Activated CD4-positive, alpha-beta T cell treated with anti-CD3 and anti-CD28 coated beads for 36 hours (primary cell): ENCODE results near the gene MAPT. TPM values are rescaled to one million over a fixed set of nuclear protein-coding genes. Genes with fewer than 3 reads are reported as not detected.

ENCODE experiments used
- ATAC-seq: fragments of 200-7000 bp; cut with Tn5 transposase; one replicate; pipeline ENCODE4 v1.10.0; 2021; ENCODE audit warnings: mild to moderate bottlenecking, moderate library complexity
- CTCF ChIA-PET: fragments of 350-600 bp; sonication (Branson Sonifier 250); formaldehyde crosslinking; loops from one replicate; lab custom pipeline; 2021; ENCODE audit warnings: antibody characterized with exemption; lab: Charles Lee
- POLR2A ChIA-PET: fragments of 350-600 bp; sonication (Branson Sonifier 250); formaldehyde crosslinking; loops from one replicate; lab custom pipeline; 2021; ENCODE audit warnings: antibody characterized with exemption, inconsistent platforms; lab: Charles Lee
- DNase-seq: peaks from one replicate; pipeline ENCODE4 v3.0.0-alpha.2; 2020
- H3K27ac Mint-ChIP-seq: one replicate; pipeline ENCODE4 v1.8.0; 2021; ENCODE audit warnings: mixed read lengths
- H3K27me3 Mint-ChIP-seq: one replicate; pipeline ENCODE4 v1.8.0; 2021; ENCODE audit warnings: mixed read lengths
- H3K36me3 Mint-ChIP-seq: one replicate; pipeline ENCODE4 v1.8.0; 2021; ENCODE audit warnings: low read depth, mixed read lengths
- H3K4me1 Mint-ChIP-seq: one replicate; pipeline ENCODE4 v1.8.0; 2021; ENCODE audit warnings: mixed read lengths
- H3K4me3 Mint-ChIP-seq: one replicate; pipeline ENCODE4 v1.8.0; 2021; ENCODE audit warnings: mild to moderate bottlenecking, moderate library complexity, mixed read lengths
- H3K9me3 Mint-ChIP-seq: one replicate; pipeline ENCODE4 v1.8.0; 2021; ENCODE audit warnings: low read depth, mixed read lengths
- intact Hi-C, 2 experiments: fragments of 100-400 bp; cut with DNase I in 1 of 2; cut with micrococcal nuclease in 1 of 2; formaldehyde crosslinking; loops; one replicate each; pipeline versions ENCODE4 v1.14.2 to v1.15.1; 2022 to 2024; cut with DNase I, micrococcal nuclease
- total RNA-seq, 2 experiments: library from RNA; stranded (reverse); gene quantifications; one replicate each; pipeline ENCODE4 v1.2.3, GENCODE V29; 2021

Gene MAPT
- total RNA-seq, result 1 to 10 TPM in 1 of 2 experiments, under 1 TPM in 1; 0.75 to 1.7 TPM

DNA sequence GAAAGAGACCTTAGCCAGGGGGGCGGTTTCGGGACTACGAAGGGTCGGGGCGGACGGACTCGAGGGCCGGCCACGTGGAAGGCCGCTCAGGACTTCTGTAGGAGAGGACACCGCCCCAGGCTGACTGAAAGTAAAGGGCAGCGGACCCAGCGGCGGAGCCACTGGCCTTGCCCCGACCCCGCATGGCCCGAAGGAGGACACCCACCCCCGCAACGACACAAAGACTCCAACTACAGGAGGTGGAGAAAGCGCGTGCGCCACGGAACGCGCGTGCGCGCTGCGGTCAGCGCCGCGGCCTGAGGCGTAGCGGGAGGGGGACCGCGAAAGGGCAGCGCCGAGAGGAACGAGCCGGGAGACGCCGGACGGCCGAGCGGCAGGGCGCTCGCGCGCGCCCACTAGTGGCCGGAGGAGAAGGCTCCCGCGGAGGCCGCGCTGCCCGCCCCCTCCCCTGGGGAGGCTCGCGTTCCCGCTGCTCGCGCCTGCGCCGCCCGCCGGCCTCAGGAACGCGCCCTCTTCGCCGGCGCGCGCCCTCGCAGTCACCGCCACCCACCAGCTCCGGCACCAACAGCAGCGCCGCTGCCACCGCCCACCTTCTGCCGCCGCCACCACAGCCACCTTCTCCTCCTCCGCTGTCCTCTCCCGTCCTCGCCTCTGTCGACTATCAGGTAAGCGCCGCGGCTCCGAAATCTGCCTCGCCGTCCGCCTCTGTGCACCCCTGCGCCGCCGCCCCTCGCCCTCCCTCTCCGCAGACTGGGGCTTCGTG, at the start of gene MAPT:
TSS of gene MAPT (plus strand) at position 533 of the 763 bp plus-strand sequence. CDS start 67,784 bp downstream, outside the sequence.
- CTCF ChIA-PET, result interaction anchor here (0.7 to 2.0 kb wide), 10 partner anchors 11 to 254 kb away, joined by 3 to 7 read pairs (median 4); no protein-coding TSS in a partner anchor
- DNase-seq (peak; percentile 90), ATAC-seq (peak; percentile 91)
- intact Hi-C loops, result loop anchor here in 1 of 2 experiments (1.0 kb wide), 4 partner anchors 55 to 372 kb away; partner anchors contain the start of gene CRHR1
- H3K27me3 Mint-ChIP-seq, result peaks cover 36% of the 10 kb centered on the region
- H3K9me3 Mint-ChIP-seq, result no peaks in the 10 kb centered on the region
- H3K36me3 Mint-ChIP-seq, result no peaks in the 10 kb centered on the region
- H3K4me1 Mint-ChIP-seq, result peaks cover 19% of the 10 kb centered on the region
- POLR2A ChIA-PET, result no interaction called here
- H3K4me3 Mint-ChIP-seq, result peak within 1 kb of the TSS; percentile 75
- no peak within 1 kb of the TSS for H3K27ac Mint-ChIP-seq

- Mint-ChIP-seq H3K27me3 (no peaks in the 10 kb centered on the region), H3K36me3 (no peaks in the 10 kb centered on the region), H3K9me3 (no peaks in the 10 kb centered on the region), H3K27ac (no peak within 1 kb of the TSS), H3K4me1 (no peaks in the 10 kb centered on the region), H3K4me3 (no peak within 1 kb of the TSS)
- intact Hi-C loops, result no loop called here
- DNase-seq, result no peak
- ATAC-seq, result no peak
- ChIA-PET POLR2A (no interaction called here), CTCF (no interaction called here)
Measured at GRCh38 chr17:45844695-45845375, 49.5 kb upstream of the MAPT start, which contains the start of gene SPPL2C. TSS of gene SPPL2C (plus strand) at chr17:45844881. CDS start at chr17:45844907, 26 bp downstream.

DNA sequence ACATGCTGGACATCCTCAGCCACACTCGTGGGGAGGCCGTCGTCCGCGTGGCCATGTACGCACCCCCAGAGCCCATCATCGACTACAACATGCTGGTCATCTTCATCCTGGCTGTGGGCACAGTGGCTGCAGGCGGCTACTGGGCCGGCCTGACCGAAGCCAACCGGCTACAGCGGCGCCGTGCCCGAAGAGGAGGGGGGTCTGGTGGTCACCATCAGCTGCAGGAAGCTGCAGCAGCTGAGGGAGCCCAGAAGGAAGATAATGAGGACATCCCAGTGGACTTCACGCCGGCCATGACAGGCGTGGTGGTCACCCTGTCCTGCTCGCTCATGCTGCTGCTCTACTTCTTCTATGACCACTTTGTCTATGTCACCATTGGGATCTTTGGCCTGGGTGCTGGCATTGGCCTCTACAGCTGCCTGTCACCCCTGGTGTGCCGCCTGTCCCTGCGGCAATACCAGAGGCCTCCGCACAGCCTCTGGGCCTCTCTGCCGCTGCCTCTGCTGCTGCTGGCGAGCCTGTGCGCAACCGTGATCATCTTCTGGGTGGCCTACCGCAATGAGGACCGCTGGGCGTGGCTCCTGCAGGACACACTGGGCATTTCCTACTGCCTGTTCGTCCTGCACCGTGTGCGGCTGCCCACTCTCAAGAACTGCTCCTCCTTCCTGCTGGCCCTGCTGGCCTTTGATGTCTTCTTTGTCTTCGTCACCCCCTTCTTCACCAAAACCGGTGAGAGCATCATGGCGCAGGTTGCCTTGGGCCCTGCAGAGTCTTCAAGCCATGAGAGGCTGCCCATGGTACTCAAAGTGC, 48.8 kb upstream of the MAPT start:
- DNase-seq (no peak), ATAC-seq (no peak)
- ChIA-PET CTCF (no interaction called here), POLR2A (no interaction called here)
- Mint-ChIP-seq H3K4me3 (no peak overlapping the region), H3K4me1 (no peaks in the 10 kb centered on the region), H3K27me3 (no peaks in the 10 kb centered on the region), H3K9me3 (no peaks in the 10 kb centered on the region), H3K27ac (no peak overlapping the region), H3K36me3 (no peaks in the 10 kb centered on the region)
- intact Hi-C loops, result no loop called here

- no peak overlapping the region for H3K4me3 Mint-ChIP-seq
- intact Hi-C loops, result no loop called here
- H3K4me1 Mint-ChIP-seq, result no peaks in the 10 kb centered on the region
- no peak for ATAC-seq
- no peaks in the 10 kb centered on the region for H3K9me3 Mint-ChIP-seq
- no peaks in the 10 kb centered on the region for H3K36me3 Mint-ChIP-seq
- no peak overlapping the region for H3K27ac Mint-ChIP-seq
- no peak for DNase-seq
- POLR2A ChIA-PET, result no interaction called here
- H3K27me3 Mint-ChIP-seq, result no peaks in the 10 kb centered on the region
- CTCF ChIA-PET, result interaction anchor here (0.9 kb wide), 1 partner anchor 15 kb away, joined by 3 read pairs; no protein-coding TSS in a partner anchor
Measured at GRCh38 chr17:45846223-45846622, 48.1 kb upstream of the MAPT start.

GRCh38 chr17:45846646-45847045, 47.7 kb upstream of the MAPT start:
- no peak for DNase-seq
- Mint-ChIP-seq H3K36me3 (no peaks in the 10 kb centered on the region), H3K27ac (no peak overlapping the region), H3K27me3 (no peaks in the 10 kb centered on the region), H3K4me1 (no peaks in the 10 kb centered on the region), H3K9me3 (no peaks in the 10 kb centered on the region), H3K4me3 (no peak overlapping the region)
- POLR2A ChIA-PET, result no interaction called here
- ATAC-seq, result no peak
- intact Hi-C loops, result no loop called here
- CTCF ChIA-PET, result interaction anchor here (0.9 kb wide), 1 partner anchor 15 kb away, joined by 3 read pairs; no protein-coding TSS in a partner anchor

- no peak for ATAC-seq
- CTCF ChIA-PET, result interaction anchor here (0.9 kb wide), 1 partner anchor 16 kb away, joined by 3 read pairs; no protein-coding TSS in a partner anchor
Measured at GRCh38 chr17:45847101-45847500, 47.3 kb upstream of the MAPT start.

GRCh38 chr17:45847747-45848146, 46.6 kb upstream of the MAPT start:
- CTCF ChIA-PET, result no interaction called here

More at GRCh38 chr17:45847101-45847500, 47.3 kb upstream of the MAPT start:
- DNase-seq, result no peak
- intact Hi-C loops, result no loop called here
- Mint-ChIP-seq H3K27ac (no peak overlapping the region), H3K36me3 (no peaks in the 10 kb centered on the region), H3K4me1 (no peaks in the 10 kb centered on the region), H3K9me3 (no peaks in the 10 kb centered on the region), H3K27me3 (no peaks in the 10 kb centered on the region), H3K4me3 (no peak overlapping the region)
- POLR2A ChIA-PET, result no interaction called here

DNA sequence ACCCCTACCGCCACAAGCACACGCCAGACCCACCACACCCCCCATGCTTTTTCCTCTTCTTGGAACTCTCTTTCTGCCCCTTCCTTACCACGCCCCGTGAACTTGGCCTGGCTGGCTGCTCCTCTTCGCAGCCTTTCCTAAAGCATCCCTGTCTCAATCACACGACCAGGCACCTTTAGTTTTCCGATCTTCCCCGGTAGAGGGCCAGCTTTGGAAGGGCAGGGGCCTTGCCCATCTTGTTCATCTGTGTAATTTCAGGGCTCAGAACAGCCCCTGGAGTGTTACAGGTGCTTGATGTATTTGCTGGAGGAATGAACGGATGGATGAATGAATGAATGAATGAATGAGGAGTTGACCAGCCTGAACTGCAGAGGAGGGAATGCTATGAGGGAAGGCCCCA, 45.9 kb upstream of the MAPT start:
- Mint-ChIP-seq H3K4me3 (no peak overlapping the region), H3K9me3 (no peaks in the 10 kb centered on the region)
- intact Hi-C loops, result no loop called here

More at GRCh38 chr17:45847747-45848146, 46.6 kb upstream of the MAPT start:
- intact Hi-C loops, result no loop called here
- DNase-seq (no peak), ATAC-seq (no peak)
- Mint-ChIP-seq H3K9me3 (no peaks in the 10 kb centered on the region), H3K36me3 (no peaks in the 10 kb centered on the region), H3K27ac (no peak overlapping the region), H3K4me3 (no peak overlapping the region), H3K27me3 (peaks cover 2% of the 10 kb centered on the region), H3K4me1 (peaks cover 2% of the 10 kb centered on the region)
- POLR2A ChIA-PET, result no interaction called here

DNA sequence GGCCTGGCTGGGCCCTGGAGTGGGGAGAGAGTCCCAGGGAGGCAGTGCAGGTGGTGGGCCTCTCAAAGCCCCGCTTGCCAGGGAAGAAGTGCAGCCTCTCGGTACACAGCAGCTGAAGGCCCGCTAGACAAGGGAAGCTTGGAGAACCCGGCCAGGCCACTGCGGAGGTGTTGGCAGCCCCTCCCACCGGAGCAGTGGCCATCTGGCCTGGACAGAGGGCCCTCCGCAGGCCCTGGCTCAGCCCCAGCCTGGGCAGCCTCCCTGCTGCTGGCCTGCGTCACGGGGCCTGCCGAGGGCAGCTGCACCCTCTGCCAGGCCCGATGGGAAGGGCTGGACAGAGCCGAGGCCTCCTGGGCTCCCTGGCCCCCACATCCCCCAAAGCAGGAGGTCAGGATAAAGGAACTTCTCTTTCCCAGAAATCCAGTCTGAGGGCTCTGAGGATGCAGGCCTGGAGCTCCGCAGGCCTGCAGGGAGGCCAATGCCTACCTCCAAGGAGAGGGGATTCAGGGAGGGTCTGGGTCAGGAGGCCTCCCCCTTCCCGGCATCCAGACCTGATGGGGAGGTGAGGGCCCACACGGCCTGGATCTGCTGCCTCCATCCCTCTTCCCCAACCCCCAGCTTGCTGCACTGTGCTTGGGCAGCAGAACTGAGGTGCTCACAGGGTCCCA, 45.4 kb upstream of the MAPT start:
- CTCF ChIA-PET, result interaction anchor here (1.0 kb wide), 1 partner anchor 28 kb away, joined by 4 read pairs; no protein-coding TSS in a partner anchor
- ATAC-seq, result no peak
- POLR2A ChIA-PET, result no interaction called here

More for the DNA sequence above, 45.9 kb upstream of the MAPT start:
- ATAC-seq (no peak), DNase-seq (no peak)
- Mint-ChIP-seq H3K27me3 (peaks cover 4% of the 10 kb centered on the region), H3K36me3 (no peaks in the 10 kb centered on the region), H3K27ac (no peak overlapping the region), H3K4me1 (peaks cover 4% of the 10 kb centered on the region)
- ChIA-PET CTCF (no interaction called here), POLR2A (no interaction called here)

DNA sequence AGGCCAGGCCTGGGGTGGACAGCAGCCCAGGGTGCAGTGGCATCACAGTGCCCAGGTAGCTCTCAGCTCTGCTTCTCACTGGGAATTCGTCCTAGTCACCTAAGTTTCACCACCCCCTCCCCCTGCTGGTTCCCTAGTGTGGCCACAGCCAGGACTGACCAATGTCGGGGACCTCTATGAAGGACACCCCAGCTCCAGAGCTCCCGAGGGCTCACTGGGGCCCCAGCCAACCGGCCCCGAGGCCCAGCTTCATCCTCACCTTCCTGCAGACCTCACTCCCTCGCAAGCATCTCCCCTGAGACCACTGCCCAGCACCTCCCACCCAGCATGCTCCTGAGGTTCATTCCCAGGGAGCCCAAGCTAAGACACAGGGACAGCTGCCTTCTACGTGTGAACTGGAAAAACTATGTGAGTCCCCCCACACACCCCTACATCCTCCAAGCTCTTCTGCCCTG, 44.8 kb upstream of the MAPT start:
- CTCF ChIA-PET, result interaction anchor here (1.0 kb wide), 1 partner anchor 28 kb away, joined by 4 read pairs; no protein-coding TSS in a partner anchor
- H3K27ac Mint-ChIP-seq, result no peak overlapping the region
- H3K4me3 Mint-ChIP-seq, result no peak overlapping the region
- intact Hi-C loops, result no loop called here
- peaks cover 4% of the 10 kb centered on the region for H3K27me3 Mint-ChIP-seq
- no peak for DNase-seq
- H3K9me3 Mint-ChIP-seq, result no peaks in the 10 kb centered on the region
- no peaks in the 10 kb centered on the region for H3K36me3 Mint-ChIP-seq
- H3K4me1 Mint-ChIP-seq, result peaks cover 4% of the 10 kb centered on the region
- POLR2A ChIA-PET, result interaction anchor here (0.6 to 0.7 kb wide), 2 partner anchors 30 to 260 kb away, joined by 3 read pairs; no protein-coding TSS in a partner anchor
- ATAC-seq, result no peak

More for the DNA sequence above, 45.4 kb upstream of the MAPT start:
- no peaks in the 10 kb centered on the region for H3K36me3 Mint-ChIP-seq
- no peaks in the 10 kb centered on the region for H3K9me3 Mint-ChIP-seq
- no peak overlapping the region for H3K4me3 Mint-ChIP-seq
- intact Hi-C loops, result no loop called here
- H3K27me3 Mint-ChIP-seq, result peaks cover 4% of the 10 kb centered on the region
- peaks cover 4% of the 10 kb centered on the region for H3K4me1 Mint-ChIP-seq
- no peak overlapping the region for H3K27ac Mint-ChIP-seq
- DNase-seq, result no peak
